Osteocyte (in vitro differentiated cells): ENCODE results near the gene BUB1B. TPM values are rescaled to one million over a fixed set of nuclear protein-coding genes. Genes with fewer than 3 reads are reported as not detected.

Experiments used
- DNase-seq: peaks from one replicate; pipeline ENCODE4 v3.0.0; 2021; ENCODE audit warnings: mixed read lengths; ENCODE audit not compliant: unreplicated experiment; ENCODE audit errors: extremely low spot score
- H3K27ac Mint-ChIP-seq: one replicate; pipeline ENCODE4 v1.8.0; 2021; ENCODE audit warnings: mild to moderate bottlenecking, mixed read lengths; ENCODE audit not compliant: unreplicated experiment
- H3K27me3 Mint-ChIP-seq: one replicate; pipeline ENCODE4 v1.8.0; 2021; ENCODE audit warnings: mixed read lengths; ENCODE audit not compliant: unreplicated experiment
- H3K36me3 Mint-ChIP-seq: one replicate; pipeline ENCODE4 v1.8.0; 2021; ENCODE audit warnings: mixed read lengths; ENCODE audit not compliant: unreplicated experiment
- H3K4me1 Mint-ChIP-seq: one replicate; pipeline ENCODE4 v1.8.0; 2021; ENCODE audit warnings: mixed read lengths; ENCODE audit not compliant: unreplicated experiment
- H3K4me3 Mint-ChIP-seq: one replicate; pipeline ENCODE4 v1.8.0; 2021; ENCODE audit warnings: mild to moderate bottlenecking, moderate library complexity, mixed read lengths; ENCODE audit not compliant: unreplicated experiment
- H3K9me3 Mint-ChIP-seq: one replicate; pipeline ENCODE4 v1.8.0; 2021; ENCODE audit warnings: mixed read lengths; ENCODE audit not compliant: unreplicated experiment
- total RNA-seq: library from RNA; stranded (reverse); gene quantifications from 2 replicates; pipeline ENCODE4 v1.2.1, GENCODE V29; 2021
- TF ChIP-seq, protein P1 (sequence below): fragments of 200-600 bp; sonication (generic); IDR thresholded peaks from 2 replicates; pipeline ENCODE4 v1.5.0; 2021; ENCODE audit warnings: antibody characterized with exemption, mild to moderate bottlenecking, moderate library complexity

BUB1B gene
- total RNA-seq, 1 donor from 2014 or later, result 8.5 TPM

DNA sequence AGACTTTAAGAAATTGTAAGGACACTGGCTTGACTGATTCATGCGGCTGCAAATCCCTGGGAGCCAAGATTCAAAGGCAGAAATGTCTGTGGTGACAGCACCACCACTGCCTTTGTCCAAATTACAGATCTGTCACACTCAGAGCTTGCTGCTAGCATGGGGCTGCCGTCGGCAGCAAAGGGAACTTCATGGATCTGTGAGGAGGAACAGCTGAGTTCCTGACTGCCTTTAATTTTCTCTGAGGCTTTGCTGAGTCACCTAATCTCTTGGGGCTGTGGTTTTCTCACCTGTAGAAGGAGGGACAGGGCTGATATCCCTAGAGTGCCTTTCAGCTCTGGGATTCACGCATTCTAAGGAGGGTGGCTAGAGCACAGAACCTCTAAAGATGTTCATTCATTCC is 73.9 kb downstream of the BUB1B start:
- Mint-ChIP-seq H3K4me3 (no peak overlapping the region), H3K4me1 (peaks cover 9% of the 10 kb centered on the region), H3K9me3 (no peaks in the 10 kb centered on the region), H3K27me3 (peaks cover 4% of the 10 kb centered on the region), H3K36me3 (no peaks in the 10 kb centered on the region), H3K27ac (no peak overlapping the region)
- DNase-seq, result no peak
- TF ChIP-seq, protein P1, sequence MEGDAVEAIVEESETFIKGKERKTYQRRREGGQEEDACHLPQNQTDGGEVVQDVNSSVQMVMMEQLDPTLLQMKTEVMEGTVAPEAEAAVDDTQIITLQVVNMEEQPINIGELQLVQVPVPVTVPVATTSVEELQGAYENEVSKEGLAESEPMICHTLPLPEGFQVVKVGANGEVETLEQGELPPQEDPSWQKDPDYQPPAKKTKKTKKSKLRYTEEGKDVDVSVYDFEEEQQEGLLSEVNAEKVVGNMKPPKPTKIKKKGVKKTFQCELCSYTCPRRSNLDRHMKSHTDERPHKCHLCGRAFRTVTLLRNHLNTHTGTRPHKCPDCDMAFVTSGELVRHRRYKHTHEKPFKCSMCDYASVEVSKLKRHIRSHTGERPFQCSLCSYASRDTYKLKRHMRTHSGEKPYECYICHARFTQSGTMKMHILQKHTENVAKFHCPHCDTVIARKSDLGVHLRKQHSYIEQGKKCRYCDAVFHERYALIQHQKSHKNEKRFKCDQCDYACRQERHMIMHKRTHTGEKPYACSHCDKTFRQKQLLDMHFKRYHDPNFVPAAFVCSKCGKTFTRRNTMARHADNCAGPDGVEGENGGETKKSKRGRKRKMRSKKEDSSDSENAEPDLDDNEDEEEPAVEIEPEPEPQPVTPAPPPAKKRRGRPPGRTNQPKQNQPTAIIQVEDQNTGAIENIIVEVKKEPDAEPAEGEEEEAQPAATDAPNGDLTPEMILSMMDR, result no peak

DNA sequence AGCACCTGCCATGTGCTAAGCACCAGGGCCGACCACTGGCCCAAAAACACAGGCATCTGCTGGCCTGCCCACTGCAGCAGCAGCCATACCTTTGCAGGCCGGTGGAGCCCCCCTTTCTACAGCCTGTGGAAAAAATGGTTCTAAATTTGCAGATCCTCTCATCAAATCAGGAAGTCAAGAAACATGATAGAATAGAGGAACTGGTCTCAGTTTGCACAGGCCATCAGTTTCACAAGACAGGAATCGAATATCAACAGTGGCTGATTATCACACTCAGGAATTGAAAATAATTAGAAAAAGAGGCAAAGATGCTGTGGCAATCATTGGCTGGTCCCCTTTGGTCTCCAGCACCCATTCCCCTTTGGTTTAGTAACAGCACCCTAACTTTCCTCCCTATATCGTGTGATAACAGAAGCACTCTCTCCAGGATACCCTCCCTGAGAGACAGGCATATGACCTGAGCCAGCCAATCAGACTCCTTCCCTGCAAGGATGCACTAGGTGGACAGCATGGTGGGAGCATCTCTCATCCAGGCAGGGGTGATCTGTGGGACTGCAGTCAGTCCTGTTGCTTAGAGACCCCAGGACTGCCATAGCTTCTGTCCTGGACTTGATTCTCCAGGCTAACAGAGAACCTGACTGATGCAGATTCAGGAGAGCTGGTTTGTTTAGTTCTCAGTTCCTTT is 74.5 kb downstream of the BUB1B start:
- Mint-ChIP-seq H3K27me3 (peaks cover 4% of the 10 kb centered on the region), H3K4me1 (peaks cover 9% of the 10 kb centered on the region), H3K4me3 (no peak overlapping the region), H3K36me3 (no peaks in the 10 kb centered on the region), H3K27ac (no peak overlapping the region), H3K9me3 (no peaks in the 10 kb centered on the region)
- no peak for DNase-seq
- TF ChIP-seq, protein P1, result no peak

- DNase-seq, result peak; percentile 80
- TF ChIP-seq, protein P1, result no peak
- Mint-ChIP-seq H3K27ac (no peak within 1 kb of the TSS), H3K4me1 (peaks cover 9% of the 10 kb centered on the region), H3K36me3 (no peaks in the 10 kb centered on the region), H3K9me3 (no peaks in the 10 kb centered on the region), H3K27me3 (peaks cover 4% of the 10 kb centered on the region), H3K4me3 (peak within 1 kb of the TSS; percentile 52)
Measured at GRCh38 chr15:40238532-40239403, 77.9 kb downstream of the BUB1B start, which contains the start of gene PAK6. TSS of gene PAK6 (plus strand) at chr15:40239063. CDS start at chr15:40264786, 25,723 bp downstream.

- TF ChIP-seq, protein P1, result no peak
- no peaks in the 10 kb centered on the region for H3K9me3 Mint-ChIP-seq
- DNase-seq, result no peak
- H3K27me3 Mint-ChIP-seq, result peaks cover 4% of the 10 kb centered on the region
- no peak overlapping the region for H3K27ac Mint-ChIP-seq
- H3K36me3 Mint-ChIP-seq, result no peaks in the 10 kb centered on the region
- peak overlapping the region; percentile 52 for H3K4me3 Mint-ChIP-seq
- peaks cover 9% of the 10 kb centered on the region for H3K4me1 Mint-ChIP-seq
Measured at GRCh38 chr15:40239404-40239692, 78.5 kb downstream of the BUB1B start.
